Parathyroid adenoma (tissue), 2 donors: ENCODE measurements around the gene IKBKG.

ENCODE experiments used
- H2AFZ ChIP-seq: fragments of 300-600 bp; sonication (generic); one replicate; pipeline ENCODE4 v1.7.0; 2017; ENCODE audit warnings: antibody characterized with exemption, mild to moderate bottlenecking
- H3K27ac ChIP-seq: fragments of 300-600 bp; sonication (generic); one replicate; pipeline ENCODE4 v1.7.0; 2017
- H3K27me3 ChIP-seq: fragments of 300-600 bp; sonication (generic); one replicate; pipeline ENCODE4 v1.7.0; 2017; ENCODE audit warnings: low read length; ENCODE audit not compliant: control insufficient read depth, insufficient read depth
- H3K36me3 ChIP-seq: fragments of 300-600 bp; sonication (generic); one replicate; pipeline ENCODE4 v1.7.0; 2017; ENCODE audit warnings: low read length; ENCODE audit not compliant: control insufficient read depth, insufficient read depth
- H3K4me1 ChIP-seq: fragments of 300-600 bp; sonication (generic); one replicate; pipeline ENCODE4 v1.7.0; 2017; ENCODE audit warnings: control low read depth
- H3K4me2 ChIP-seq: fragments of 300-600 bp; sonication (generic); one replicate; pipeline ENCODE4 v1.7.0; 2017; ENCODE audit warnings: low read length
- H3K4me3 ChIP-seq: fragments of 300-600 bp; sonication (generic); one replicate; pipeline ENCODE4 v1.7.0; 2017; ENCODE audit warnings: low read depth, low read length
- H3K79me2 ChIP-seq: fragments of 300-600 bp; sonication (generic); one replicate; pipeline ENCODE4 v1.7.0; 2017; ENCODE audit warnings: control low read depth
- H3K9ac ChIP-seq: fragments of 300-600 bp; sonication (generic); one replicate; pipeline ENCODE4 v1.7.0; 2017; ENCODE audit warnings: mild to moderate bottlenecking
- H3K9me3 ChIP-seq: fragments of 300-600 bp; sonication (generic); one replicate; pipeline ENCODE4 v1.7.0; 2017; ENCODE audit warnings: low read length; ENCODE audit not compliant: control insufficient read depth
- TF ChIP-seq, protein P1 (sequence below): fragments of 300-600 bp; sonication (generic); IDR thresholded peaks from one replicate; pipeline ENCODE4 v1.7.0; 2017; ENCODE audit warnings: antibody characterized with exemption, mild to moderate bottlenecking
- donor health status: primary hyperparathyroidism.

Gene IKBKG

DNA sequence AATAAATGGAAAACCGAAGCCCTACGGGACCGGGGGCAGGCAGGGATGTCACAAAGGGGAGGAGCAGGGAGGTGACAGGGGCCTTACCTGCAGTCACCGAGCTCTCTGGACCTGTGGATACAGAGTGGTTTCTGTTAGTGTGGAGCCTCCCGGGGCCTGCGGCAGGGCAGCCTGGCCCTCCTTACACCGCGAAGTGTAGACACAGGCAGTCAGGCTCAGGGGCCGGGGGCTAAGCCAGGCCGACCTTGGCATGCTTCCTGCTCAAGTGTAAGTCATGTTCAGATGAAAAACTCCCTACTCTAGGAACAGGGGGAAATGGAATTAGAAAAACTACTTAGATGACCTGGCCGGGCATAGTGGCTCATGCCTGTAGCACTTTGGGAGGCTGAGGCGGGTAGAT is 35.7 kb upstream of the IKBKG start:
- no peaks in the 10 kb centered on the region for H3K27me3 ChIP-seq

DNA sequence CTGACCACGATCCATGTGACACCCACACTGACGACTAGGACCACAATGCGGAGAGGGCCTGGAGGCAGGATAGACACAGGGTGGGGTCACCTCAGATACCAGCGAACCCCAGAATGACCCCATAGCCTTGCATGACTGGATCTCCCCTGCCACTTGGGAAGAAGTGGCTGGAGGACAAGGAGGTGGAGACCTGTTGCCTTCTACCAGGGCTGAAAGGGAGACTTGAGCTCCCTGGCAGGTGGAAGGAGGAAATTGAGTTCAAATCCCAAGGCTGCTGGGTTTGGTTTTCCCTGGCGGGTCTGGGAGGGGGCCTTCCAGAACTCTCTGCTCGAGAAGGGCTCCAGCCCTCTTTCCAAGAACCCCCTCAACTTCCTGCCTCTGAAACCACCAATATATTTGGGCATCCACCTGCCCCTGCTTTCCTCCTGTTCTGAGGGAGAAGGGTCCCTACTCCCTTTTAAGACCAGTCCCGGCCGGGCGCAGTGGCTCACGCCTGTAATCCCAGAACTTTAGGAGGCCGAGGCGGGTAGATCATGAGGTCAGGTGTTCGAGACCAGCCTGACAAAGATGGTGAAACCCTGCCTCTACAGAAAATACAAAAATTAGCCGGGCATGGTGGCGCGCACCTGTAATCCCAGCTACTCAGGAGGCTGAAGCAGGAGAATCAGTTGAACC is 34.4 kb upstream of the IKBKG start:
- TF ChIP-seq, protein P1, sequence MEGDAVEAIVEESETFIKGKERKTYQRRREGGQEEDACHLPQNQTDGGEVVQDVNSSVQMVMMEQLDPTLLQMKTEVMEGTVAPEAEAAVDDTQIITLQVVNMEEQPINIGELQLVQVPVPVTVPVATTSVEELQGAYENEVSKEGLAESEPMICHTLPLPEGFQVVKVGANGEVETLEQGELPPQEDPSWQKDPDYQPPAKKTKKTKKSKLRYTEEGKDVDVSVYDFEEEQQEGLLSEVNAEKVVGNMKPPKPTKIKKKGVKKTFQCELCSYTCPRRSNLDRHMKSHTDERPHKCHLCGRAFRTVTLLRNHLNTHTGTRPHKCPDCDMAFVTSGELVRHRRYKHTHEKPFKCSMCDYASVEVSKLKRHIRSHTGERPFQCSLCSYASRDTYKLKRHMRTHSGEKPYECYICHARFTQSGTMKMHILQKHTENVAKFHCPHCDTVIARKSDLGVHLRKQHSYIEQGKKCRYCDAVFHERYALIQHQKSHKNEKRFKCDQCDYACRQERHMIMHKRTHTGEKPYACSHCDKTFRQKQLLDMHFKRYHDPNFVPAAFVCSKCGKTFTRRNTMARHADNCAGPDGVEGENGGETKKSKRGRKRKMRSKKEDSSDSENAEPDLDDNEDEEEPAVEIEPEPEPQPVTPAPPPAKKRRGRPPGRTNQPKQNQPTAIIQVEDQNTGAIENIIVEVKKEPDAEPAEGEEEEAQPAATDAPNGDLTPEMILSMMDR = no peak
- H3K9me3 ChIP-seq = no peaks in the 10 kb centered on the region
- H3K27me3 ChIP-seq = no peaks in the 10 kb centered on the region
- H3K4me1 ChIP-seq = peaks cover 4% of the 10 kb centered on the region
- H3K36me3 ChIP-seq = no peaks in the 10 kb centered on the region
- no peak overlapping the region for H3K27ac ChIP-seq
- H3K79me2 ChIP-seq = no peaks in the 10 kb centered on the region
- no peak overlapping the region for H3K4me2 ChIP-seq
- H2AFZ ChIP-seq = no peak overlapping the region
- no peak overlapping the region for H3K9ac ChIP-seq
- H3K4me3 ChIP-seq = no peak overlapping the region

More for the DNA sequence above, 35.7 kb upstream of the IKBKG start:
- peaks cover 4% of the 10 kb centered on the region for H3K4me1 ChIP-seq
- H2AFZ ChIP-seq = no peak overlapping the region
- no peak overlapping the region for H3K27ac ChIP-seq
- H3K36me3 ChIP-seq = no peaks in the 10 kb centered on the region
- no peak overlapping the region for H3K4me2 ChIP-seq
- no peak overlapping the region for H3K9ac ChIP-seq
- no peaks in the 10 kb centered on the region for H3K79me2 ChIP-seq
- TF ChIP-seq, protein P1 = no peak
- H3K4me3 ChIP-seq = no peak overlapping the region
- no peaks in the 10 kb centered on the region for H3K9me3 ChIP-seq

DNA sequence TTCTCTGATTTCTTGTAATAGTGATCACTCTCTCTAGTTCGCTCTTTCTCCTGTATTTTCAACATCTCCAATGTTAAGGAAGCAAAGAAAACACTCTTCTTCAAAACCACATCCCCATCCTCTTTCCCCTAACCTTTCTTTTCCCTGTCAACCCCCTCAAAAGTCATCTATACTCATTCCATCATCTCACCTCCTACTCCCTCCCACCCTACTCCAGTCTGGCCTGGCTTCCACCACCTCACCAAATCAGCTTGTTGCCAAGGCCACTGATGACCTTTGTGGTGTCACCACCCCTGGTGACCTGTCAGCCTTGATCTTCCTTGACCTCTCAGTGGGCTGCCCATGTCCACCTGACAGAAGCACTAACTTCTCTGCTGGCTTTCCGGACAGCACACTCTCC is 33.7 kb upstream of the IKBKG start:
- Histone ChIP-seq H3K79me2 (no peaks in the 10 kb centered on the region), H3K4me1 (peaks cover 4% of the 10 kb centered on the region), H3K27ac (no peak overlapping the region), H3K4me3 (no peak overlapping the region), H3K4me2 (no peak overlapping the region), H3K36me3 (no peaks in the 10 kb centered on the region), H3K9me3 (no peaks in the 10 kb centered on the region), H3K9ac (no peak overlapping the region), H2AFZ (no peak overlapping the region), H3K27me3 (no peaks in the 10 kb centered on the region)
- TF ChIP-seq, protein P1 = no peak

DNA sequence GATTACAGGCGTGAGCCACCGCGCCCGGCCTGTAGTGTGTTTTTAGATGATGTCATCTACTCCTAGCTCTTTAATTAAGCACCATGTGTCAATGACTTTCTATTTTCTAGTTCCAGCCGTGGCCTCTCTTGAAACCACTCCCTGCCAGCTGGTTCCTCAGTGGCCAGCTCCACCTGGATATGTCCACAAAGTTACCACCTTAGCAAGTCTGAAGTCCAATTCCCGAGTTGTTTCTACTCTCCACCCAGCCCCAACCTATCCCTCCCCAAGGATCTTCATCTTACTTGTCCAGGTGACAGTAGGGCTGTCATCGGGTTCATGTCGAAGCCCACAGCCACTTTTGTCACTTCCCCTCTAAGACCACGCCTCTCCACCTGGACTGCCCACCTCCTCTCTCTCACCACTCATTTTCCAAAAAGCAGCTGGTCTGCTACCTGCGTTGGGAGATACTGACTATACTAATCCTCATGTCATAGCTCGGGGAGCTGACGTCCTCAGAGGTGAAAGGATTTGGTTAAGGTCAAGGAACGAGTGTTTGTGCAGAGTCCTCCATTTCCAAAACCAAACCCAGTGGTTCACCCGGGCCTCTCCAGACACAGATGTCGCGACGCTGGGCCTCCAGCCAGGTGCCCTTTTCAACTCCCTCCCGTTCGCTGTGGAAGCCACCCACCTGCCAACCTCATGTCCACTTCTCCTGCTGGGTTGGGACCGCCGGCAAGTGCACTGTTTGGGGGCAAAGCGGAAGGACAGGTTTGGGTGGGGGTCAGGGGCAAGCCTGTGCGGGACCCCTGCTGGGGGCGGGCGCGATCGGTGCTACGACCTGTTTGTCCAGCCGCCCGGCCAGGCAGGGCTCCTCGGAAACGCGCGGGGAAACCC is 32.1 kb upstream of the IKBKG start:
- no peaks in the 10 kb centered on the region for H3K9me3 ChIP-seq
- H3K4me3 ChIP-seq = peak overlapping the region; percentile 72
- H3K4me2 ChIP-seq = peak overlapping the region; percentile 71
- H2AFZ ChIP-seq = peak overlapping the region; percentile 76
- H3K36me3 ChIP-seq = no peaks in the 10 kb centered on the region
- H3K4me1 ChIP-seq = peaks cover 4% of the 10 kb centered on the region
- no peaks in the 10 kb centered on the region for H3K27me3 ChIP-seq
- H3K9ac ChIP-seq = peak overlapping the region; percentile 87
- H3K27ac ChIP-seq = peak overlapping the region; percentile 86
- TF ChIP-seq, protein P1 = no peak
- no peaks in the 10 kb centered on the region for H3K79me2 ChIP-seq
